Fibroblast of skin of scalp (primary cell): ENCODE data around the gene C1QTNF12.
"Not testable (repeated sequence)": the region's sequence is repeated elsewhere in the genome, so short reads cannot be mapped to it uniquely, and the experiment has no call there.

Experiments used
- DNase-seq: peaks from one replicate; pipeline ENCODE4 v3.0.0-alpha.2; 2013

Gene C1QTNF12

DNA sequence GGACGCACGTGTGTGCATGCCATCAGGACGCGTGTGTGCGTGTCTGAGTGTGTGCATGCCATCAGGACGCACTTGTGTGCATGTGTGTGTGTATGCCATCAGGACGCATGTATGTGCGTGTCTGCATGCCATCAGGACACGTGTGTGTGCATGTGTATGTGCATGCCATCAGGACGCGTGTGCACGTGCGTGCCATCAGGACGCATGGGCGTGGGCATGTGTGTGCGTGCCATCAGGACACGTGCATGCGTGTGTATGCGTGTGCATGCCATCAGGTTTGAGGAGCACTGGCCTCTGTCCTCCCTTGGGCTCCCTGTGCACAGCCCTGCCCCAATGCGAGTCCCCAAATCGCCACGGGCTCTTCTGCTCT, 12.6 kb upstream of the C1QTNF12 start:
- DNase-seq, result no peak

- DNase-seq, result no peak
Measured at GRCh38 chr1:1256956-1257871, 10.7 kb upstream of the C1QTNF12 start.

- DNase-seq, result no peak
Measured at GRCh38 chr1:1255611-1256010, 9.1 kb upstream of the C1QTNF12 start.

DNA sequence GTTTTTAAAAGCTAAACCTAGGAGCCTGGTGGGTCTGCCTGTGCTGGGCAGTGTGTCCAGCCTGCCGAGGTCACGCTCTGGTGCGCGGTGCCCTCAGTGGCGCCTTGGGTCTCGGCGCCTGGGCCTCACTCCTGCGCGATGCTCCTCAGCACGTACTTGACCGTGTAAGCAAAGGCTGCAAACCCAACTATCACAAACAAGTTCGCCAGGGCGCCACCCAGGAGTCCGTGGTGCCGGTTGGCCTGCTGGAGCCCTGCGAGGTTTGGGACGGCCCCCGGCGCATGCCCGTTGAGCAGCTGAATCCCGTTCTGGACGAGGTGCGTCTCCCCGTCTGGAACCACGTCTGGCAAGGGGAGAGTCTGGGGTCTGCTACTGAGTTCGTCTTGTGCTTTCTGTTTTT, 8.6 kb upstream of the C1QTNF12 start:
- no peak for DNase-seq

- no peak for DNase-seq
Measured at GRCh38 chr1:1254667-1254998, 8.1 kb upstream of the C1QTNF12 start.

DNA sequence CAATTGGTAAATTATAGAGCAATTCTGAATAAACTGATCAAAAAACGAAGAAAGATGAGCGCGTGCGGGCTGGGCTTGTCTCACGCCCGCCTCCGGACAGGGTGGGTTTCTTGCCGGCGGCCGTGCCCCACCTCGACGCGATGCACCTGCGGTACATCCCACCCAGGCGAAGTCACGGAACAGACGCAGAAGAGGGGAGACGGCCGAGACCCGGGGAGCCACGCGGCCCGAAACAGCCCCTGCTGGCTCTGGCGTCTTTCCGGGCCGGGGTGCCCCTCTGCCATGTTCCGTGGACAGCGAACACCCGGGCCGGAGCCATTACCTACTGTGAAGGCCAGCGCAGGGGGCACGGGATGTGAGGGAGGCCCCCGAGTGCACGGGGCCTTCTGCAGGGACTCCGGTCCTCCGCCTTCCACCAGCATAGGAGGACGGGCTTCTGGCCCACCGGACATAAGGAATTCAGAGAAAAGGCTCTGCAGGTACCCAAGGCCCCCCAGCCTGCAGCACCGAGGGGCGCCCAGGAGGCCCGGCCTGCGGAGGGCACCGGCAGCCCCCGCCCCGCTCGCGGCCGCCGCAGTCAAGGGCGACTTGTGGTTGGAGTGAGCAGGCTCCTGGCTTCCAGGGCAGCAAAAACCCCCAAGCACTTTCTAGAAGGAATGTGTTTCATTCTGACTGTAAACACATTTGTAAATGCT, 7.6 kb upstream of the C1QTNF12 start:
- DNase-seq, result no peak

DNA sequence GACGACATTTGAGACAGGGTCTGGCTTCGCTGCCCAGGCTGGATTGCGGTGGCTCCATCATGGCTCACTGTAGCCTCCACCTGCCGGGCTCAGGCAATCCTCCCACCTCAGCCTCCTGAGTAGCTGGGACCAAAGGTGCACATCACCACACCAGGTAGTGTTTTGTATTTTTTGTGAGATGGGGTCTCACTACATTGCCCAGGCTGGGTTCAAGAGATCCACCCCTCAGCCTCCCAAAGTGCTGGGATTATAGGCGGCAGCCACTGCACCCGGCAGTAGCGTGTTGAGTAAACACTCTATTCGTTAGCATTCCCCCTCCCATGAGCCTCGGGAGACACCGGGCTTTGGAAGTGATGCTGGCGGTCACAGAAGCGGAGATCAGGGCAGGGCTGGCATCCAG, 6.8 kb upstream of the C1QTNF12 start:
- no peak for DNase-seq

GRCh38 chr1:1250786-1251284, 4.3 kb upstream of the C1QTNF12 start:
- no peak for DNase-seq

DNA sequence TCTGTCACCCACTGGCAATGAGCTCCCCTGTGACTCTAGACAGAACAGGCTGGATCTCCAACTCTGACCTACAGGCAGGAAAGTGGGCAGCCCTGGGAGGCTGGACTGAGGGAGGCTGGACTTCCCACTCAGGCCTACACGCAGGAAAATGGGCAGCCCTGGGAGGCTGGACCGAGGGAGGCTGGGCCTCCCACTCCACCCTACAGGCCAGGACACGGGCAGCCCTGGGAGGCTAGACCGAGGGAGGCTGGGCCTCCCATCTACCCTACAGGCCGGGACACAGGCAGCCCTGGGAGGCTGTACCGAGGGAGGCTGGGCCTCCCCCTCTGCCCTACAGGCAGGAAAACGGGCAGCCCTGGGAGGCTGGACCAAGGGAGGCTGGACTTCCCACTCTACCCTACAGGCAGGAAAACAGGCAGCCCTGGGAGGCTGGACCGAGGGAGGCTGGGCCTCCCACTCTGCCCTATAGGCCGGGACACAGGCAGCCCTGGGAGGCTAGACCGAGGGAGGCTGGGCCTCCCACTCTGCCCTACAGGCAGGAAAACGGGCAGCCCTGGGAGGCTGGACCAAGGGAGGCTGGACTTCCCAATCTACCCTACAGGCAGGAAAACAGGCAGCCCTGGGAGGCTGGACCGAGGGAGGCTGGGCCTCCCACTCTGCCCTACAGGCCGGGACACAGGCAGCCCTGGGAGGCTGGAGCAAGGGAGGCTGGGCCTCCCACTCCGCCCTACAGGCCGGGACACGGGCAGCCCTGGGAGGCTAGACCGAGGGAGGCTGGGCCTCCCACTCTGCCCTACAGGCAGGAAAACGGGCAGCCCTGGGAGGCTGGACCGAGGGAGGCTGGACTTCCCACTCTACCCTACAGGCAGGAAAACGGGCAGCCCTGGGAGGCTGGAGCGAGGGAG, 1.7 kb upstream of the C1QTNF12 start:
- not testable (repeated sequence) for DNase-seq

GRCh38 chr1:1247341-1247913, 905 bp upstream of the C1QTNF12 start:
- no peak for DNase-seq

- DNase-seq, result no peak
Measured at GRCh38 chr1:1245817-1246576, 525 bp downstream of the C1QTNF12 start.

DNA sequence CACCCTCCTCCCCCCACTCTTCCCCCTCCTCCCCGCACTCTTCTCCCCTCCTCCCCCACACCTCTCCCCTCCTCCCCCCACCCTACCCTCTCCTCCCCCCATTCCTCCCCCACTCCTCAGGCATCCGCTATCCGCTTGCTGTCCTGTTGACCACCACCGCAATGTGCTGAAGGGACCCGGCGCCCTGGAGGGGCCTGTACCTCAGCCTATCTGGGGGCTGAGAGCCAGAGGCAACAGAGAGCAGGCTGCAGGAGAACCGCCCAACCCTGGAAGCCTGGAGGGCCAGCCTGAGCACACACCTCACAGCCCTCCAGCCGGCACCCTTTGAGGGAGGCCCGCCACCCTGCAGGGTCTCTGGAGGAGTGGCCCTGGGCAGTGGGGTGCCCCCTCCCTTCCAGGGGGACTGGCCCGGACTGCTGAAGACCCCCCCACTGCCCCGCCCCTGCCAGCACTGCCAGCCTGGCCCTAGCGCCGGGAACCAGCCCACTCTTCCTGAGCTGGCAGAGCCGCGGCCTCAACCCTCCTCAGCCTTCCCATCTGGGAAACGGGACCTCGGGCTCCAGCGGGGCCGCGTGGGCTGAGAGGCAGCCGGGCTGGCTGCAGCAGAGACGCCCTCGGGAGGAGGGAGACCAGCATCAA, 1.2 kb downstream of the C1QTNF12 start:
- DNase-seq, result no peak

DNA sequence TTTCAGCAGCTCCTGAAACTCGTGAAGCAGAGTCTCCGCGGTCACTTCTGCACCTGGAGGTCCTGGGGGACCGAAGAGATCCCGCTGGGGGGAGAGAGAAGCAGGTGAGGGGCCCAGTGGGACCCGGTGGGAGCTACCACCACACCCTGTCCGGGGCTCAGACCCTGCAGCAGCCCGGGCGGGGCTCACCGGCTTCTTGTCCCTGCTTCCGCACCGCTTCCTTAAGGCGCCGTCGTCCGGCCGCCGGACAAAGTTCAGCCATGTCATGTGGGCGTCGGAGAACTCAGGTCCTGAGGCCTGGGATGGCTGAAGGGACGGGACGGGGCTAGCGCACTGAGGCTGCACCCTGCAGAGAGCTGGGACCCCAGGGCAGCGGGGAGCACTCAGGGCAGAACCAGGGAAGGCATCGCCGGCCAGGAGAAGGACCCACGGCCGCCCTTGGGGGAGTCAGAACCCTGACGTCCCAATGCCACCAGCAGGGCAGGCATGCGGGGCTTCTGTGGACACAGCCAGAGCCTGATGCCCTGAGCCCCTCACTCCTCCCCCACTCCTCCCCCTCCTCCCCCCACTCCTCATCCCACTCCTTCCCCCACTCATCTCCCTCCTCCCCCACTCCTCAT, 2.2 kb downstream of the C1QTNF12 start:
- no peak for DNase-seq

- DNase-seq, result no peak
Measured at GRCh38 chr1:1243807-1244191, 2.7 kb downstream of the C1QTNF12 start.

- DNase-seq, result no peak
Measured at GRCh38 chr1:1243266-1243660, 3.3 kb downstream of the C1QTNF12 start.

DNA sequence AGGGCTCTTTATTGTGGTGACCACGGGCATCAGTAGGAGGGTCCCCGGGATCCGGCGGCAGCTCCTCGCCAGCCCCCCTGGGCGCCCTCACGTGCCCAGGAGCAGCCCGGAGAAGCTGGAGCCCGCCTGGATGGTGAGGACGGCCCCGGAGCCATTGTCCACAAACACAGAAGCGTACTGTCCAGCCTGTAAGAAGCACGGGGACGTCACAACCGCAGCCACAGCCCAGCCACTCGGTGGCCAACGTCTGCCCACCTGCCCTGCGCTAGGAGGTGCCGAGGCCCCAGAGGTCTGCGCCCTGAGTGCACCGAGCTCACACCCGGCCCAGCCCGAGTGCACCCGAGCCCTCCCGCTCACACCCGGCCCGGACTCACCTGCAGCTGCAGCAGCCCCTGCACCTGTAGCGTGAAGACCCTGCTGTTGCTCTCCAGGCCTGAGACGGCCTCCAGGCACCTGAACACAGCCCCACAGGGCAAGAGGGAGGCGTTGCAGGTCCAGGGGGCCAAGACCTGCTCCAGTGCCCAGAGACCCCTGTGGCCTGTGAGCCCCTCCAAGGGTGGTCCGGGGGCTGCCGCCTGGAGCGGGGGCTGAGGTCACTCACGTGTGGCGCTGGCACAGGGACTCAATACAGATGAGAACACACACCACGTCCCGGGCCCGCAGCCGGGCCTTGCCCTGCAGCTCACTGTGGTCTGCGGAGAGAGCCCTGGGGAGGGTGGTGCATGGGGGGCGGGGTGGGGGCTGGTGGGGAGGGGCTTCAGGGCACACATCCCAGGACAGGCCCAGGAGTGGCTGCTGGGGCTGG, 3.9 kb downstream of the C1QTNF12 start:
- DNase-seq, result no peak

- DNase-seq, result no peak
Measured at GRCh38 chr1:1241588-1242219, 4.8 kb downstream of the C1QTNF12 start.

DNA sequence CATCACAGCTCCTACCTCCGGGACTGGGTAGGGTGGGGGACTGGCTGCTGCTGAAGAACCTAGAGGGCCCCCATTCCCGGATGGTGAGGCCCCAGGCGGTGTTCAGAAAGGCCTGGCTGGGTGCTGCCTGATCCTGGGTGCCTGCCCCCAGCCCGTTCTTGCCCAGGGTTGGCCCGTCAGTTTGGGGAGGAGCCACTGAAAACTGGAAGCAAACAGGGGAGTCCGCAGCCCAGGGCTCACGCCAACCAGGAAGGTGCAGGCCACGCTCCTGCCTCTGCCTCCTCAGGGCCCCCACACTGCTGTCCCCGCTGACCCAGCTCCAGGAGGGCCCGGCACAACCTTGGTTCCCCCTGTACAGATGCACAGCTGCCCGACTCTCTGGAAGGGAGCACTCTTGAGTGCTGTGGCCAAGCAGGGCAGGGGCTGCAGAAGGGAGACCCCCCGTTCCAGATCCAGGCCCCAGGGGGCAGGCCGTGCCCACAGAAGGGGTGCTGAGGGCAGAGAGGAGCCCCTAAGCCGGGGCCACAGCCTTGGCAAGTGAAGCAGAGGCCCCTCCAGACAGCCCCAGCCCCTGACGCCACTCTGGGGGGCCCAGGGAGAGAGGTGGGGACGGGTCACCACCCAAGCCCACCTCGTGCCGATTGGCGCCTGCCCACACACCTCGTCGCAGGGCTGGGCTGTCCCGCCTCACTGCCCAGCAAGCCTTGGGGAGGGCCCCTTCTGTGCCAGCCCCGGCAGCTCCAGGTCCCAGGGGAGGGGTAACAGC, 5.5 kb downstream of the C1QTNF12 start:
- DNase-seq, result no peak

DNA sequence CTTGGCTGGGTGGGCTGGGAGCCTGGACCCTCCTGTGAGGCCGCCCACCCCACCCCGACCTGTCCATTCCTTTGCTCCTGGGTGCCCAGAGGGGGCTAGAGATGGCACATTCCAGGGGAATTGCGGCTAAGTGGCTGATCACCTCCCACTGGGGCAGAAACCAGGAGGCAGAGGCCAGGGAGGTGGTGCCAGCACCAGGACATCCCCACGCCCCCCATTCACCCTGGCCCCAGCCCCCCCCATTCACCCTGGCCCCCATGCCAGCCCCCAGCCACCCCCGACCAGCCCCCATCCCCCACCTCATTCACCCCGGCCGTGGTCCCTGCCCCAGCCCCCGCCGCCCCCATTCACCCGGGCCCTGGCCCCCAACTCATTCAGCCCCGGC, 6.2 kb downstream of the C1QTNF12 start:
- no peak for DNase-seq
